Gastrocnemius medialis (tissue), 4 donors: Measurements from ENCODE around the gene KCNAB2.

ENCODE experiments used
- POLR2A ChIP-seq, 2 donors: fragments of 450-650 bp; IDR thresholded peaks; one replicate each; pipeline ENCODE4 v1.6.1; 2017; ENCODE audit warnings: antibody characterized with exemption in 2 of 2, mild to moderate bottlenecking in 2 of 2, moderate library complexity in 2 of 2
- TF ChIP-seq, protein P1 (sequence below), 5 experiments: fragments of 450-650 bp in 3 of 5; fragments of 200-600 bp in 2 of 5; sonication (generic) in 2 of 5; IDR thresholded peaks in 4 of 5; conservative IDR thresholded peaks in 1 of 5; 1 replicate in 4 of 5; 2 replicates in 1 of 5; pipeline ENCODE4 v1.5.1; 2016 to 2019; ENCODE audit warnings: antibody characterized with exemption in 5 of 5, mild to moderate bottlenecking in 3 of 5, moderate library complexity in 3 of 5

DNA sequence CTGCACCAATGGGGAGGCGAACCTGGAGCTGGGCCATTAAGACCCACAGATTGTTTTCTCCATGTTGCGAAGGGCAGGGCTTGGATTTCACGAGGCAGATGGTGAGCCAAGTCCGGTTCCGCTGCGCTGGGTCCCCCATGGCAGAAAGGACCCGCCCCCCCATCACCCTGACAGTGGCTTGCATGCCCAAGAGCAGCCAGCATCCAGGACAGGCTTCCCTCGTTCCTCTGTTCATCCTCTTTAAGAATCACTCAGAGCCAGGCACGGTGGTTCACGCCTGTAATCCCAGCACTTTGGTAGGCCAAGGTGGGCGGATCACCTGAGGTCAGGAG lies 37.6 kb upstream of the KCNAB2 start:
- TF ChIP-seq, protein P1, sequence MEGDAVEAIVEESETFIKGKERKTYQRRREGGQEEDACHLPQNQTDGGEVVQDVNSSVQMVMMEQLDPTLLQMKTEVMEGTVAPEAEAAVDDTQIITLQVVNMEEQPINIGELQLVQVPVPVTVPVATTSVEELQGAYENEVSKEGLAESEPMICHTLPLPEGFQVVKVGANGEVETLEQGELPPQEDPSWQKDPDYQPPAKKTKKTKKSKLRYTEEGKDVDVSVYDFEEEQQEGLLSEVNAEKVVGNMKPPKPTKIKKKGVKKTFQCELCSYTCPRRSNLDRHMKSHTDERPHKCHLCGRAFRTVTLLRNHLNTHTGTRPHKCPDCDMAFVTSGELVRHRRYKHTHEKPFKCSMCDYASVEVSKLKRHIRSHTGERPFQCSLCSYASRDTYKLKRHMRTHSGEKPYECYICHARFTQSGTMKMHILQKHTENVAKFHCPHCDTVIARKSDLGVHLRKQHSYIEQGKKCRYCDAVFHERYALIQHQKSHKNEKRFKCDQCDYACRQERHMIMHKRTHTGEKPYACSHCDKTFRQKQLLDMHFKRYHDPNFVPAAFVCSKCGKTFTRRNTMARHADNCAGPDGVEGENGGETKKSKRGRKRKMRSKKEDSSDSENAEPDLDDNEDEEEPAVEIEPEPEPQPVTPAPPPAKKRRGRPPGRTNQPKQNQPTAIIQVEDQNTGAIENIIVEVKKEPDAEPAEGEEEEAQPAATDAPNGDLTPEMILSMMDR (IDR thresholded peaks at IDR 0.05 in 4 of 5, conservative IDR thresholded peaks at IDR 0.05 in 1 of 5): no peak
- no peak for TF ChIP-seq POLR2A (IDR thresholded peaks at IDR 0.05)
